Epithelial cell of prostate (primary cell): ENCODE measurements around the gene CSNK1G1.
"Not testable (repeated sequence)": the region's sequence is repeated elsewhere in the genome, so short reads cannot be mapped to it uniquely, and the experiment has no call there.

ENCODE experiments used
- DNase-seq: peaks from one replicate; pipeline ENCODE4 v3.0.0-alpha.2; 2011; ENCODE audit warnings: low read depth, low spot score
- H3K27ac ChIP-seq: fragments of 450-650 bp; 2 replicates; pipeline ENCODE4 v1.5.1; 2017; ENCODE audit warnings: mild to moderate bottlenecking

CSNK1G1 gene

GRCh38 chr15:64354688-64355344 is 1.2 kb downstream of the CSNK1G1 start:
- peak overlapping the region; percentile 80 for H3K27ac ChIP-seq

GRCh38 chr15:64351265-64351664 is 4.7 kb downstream of the CSNK1G1 start:
- no peak for DNase-seq
- no peak overlapping the region for H3K27ac ChIP-seq

More at GRCh38 chr15:64354688-64355344, 1.2 kb downstream of the CSNK1G1 start:
- peak; percentile 14 for DNase-seq

- DNase-seq: no peak
- no peak overlapping the region for H3K27ac ChIP-seq
Measured at GRCh38 chr15:64349375-64349774, 6.6 kb downstream of the CSNK1G1 start.

GRCh38 chr15:64348455-64348854 is 7.5 kb downstream of the CSNK1G1 start:
- DNase-seq: no peak
- no peak overlapping the region for H3K27ac ChIP-seq

GRCh38 chr15:64346242-64346641 is 9.7 kb downstream of the CSNK1G1 start:
- not testable (repeated sequence) for DNase-seq, H3K27ac ChIP-seq

- no peak for DNase-seq
- H3K27ac ChIP-seq: peak overlapping the region; percentile 37
Measured at GRCh38 chr15:64344651-64345294, 11.2 kb downstream of the CSNK1G1 start.

GRCh38 chr15:64343841-64344240 is 12.1 kb downstream of the CSNK1G1 start:
- no peak overlapping the region for H3K27ac ChIP-seq
- no peak for DNase-seq

GRCh38 chr15:64343222-64343621 is 12.8 kb downstream of the CSNK1G1 start:
- H3K27ac ChIP-seq: no peak overlapping the region
- DNase-seq: no peak

GRCh38 chr15:64341961-64342360 is 14.0 kb downstream of the CSNK1G1 start:
- H3K27ac ChIP-seq: no peak overlapping the region
- DNase-seq: no peak

- H3K27ac ChIP-seq: no peak overlapping the region
- DNase-seq: no peak
Measured at GRCh38 chr15:64340355-64340754, 15.6 kb downstream of the CSNK1G1 start.

- no peak overlapping the region for H3K27ac ChIP-seq
- DNase-seq: no peak
Measured at GRCh38 chr15:64337761-64338160, 18.2 kb downstream of the CSNK1G1 start.

GRCh38 chr15:64333986-64334929 is 21.7 kb downstream of the CSNK1G1 start:
- no peak for DNase-seq
- H3K27ac ChIP-seq: peak overlapping the region; percentile 29

GRCh38 chr15:64333516-64333915 is 22.5 kb downstream of the CSNK1G1 start:
- no peak for DNase-seq
- peak overlapping the region; percentile 29 for H3K27ac ChIP-seq

GRCh38 chr15:64331668-64332067 is 24.3 kb downstream of the CSNK1G1 start:
- not testable (repeated sequence) for H3K27ac ChIP-seq, DNase-seq

- not testable (repeated sequence) for DNase-seq
- peak overlapping the region; percentile 87 for H3K27ac ChIP-seq
Measured at GRCh38 chr15:64326975-64327374, 29.0 kb downstream of the CSNK1G1 start.

GRCh38 chr15:64326458-64326857 is 29.5 kb downstream of the CSNK1G1 start:
- not testable (repeated sequence) for DNase-seq
- peak overlapping the region; percentile 87 for H3K27ac ChIP-seq

- no peak overlapping the region for H3K27ac ChIP-seq
- DNase-seq: peak; percentile 8
Measured at GRCh38 chr15:64324165-64324877, 31.7 kb downstream of the CSNK1G1 start.

- no peak for DNase-seq
- H3K27ac ChIP-seq: no peak overlapping the region
Measured at GRCh38 chr15:64315216-64315615, 40.8 kb downstream of the CSNK1G1 start.

GRCh38 chr15:64314456-64314855 is 41.5 kb downstream of the CSNK1G1 start:
- no peak for DNase-seq
- no peak overlapping the region for H3K27ac ChIP-seq

GRCh38 chr15:64311566-64311965 is 44.4 kb downstream of the CSNK1G1 start:
- no peak for DNase-seq
- no peak overlapping the region for H3K27ac ChIP-seq
